ENCODE data around the gene ZDHHC22.

ZDHHC22 gene

DNA sequence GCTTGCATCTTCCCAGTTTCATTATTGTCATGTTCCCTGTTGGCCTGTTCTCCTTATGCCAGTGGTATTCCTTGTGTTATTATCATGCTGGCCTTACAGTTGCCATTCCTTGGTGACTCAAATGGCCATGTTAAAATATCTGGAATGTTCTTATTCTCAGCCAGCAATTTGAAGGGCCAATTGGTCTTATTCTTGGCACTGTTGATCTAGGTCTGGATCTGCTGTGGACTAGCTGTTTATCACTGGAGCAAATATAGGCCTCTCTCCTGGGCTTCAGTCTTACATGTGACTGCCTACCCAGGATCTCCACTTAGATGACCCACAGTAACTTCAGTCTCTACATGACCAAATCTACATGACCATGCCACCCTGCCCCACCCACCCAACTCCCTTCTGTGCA is 38.1 kb downstream of the ZDHHC22 start:
- no peak for DNase-seq (ENCODE audit: low read depth)

DNA sequence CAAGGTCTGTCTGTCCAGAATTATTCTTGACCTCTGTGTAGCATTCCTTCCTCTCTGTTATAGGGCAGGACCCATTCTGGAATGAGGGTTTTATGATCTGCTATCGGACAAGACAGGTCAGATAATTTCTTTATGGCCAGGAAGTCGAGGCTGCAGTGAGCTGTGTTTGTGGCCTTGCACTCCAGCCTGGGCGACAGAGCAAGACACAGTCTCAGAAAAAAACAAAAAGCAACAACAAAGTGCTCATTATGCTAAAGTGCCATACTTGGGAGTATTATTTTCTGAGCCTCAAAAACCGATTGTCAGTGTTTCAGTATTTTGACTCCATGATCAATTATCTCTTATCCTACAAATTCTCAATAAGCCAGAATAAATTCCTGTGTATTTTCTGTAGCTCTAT is 39.4 kb downstream of the ZDHHC22 start:
- no peak for DNase-seq (ENCODE audit: low read depth)

DNA sequence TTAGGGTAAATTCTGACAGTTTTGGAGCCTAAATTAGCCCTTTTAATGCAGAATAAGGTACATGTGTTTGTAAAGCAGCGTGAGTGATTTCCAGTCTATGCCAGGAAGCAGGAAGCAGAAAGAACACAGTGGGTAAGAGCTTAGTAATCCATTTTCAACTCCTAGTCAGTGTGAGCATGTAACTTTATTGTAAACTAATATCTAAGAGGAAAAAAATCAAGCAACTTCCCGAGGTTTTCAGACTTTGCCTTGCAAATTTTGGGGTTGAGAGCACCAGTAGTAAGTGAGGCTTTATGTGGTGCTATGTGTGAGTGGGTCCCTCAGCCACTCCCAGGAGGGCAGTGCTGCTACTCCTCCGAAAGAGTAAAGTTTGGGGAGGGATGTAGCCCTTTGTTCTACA is 40.6 kb downstream of the ZDHHC22 start:
- no peak for DNase-seq (ENCODE audit: low read depth)

DNA sequence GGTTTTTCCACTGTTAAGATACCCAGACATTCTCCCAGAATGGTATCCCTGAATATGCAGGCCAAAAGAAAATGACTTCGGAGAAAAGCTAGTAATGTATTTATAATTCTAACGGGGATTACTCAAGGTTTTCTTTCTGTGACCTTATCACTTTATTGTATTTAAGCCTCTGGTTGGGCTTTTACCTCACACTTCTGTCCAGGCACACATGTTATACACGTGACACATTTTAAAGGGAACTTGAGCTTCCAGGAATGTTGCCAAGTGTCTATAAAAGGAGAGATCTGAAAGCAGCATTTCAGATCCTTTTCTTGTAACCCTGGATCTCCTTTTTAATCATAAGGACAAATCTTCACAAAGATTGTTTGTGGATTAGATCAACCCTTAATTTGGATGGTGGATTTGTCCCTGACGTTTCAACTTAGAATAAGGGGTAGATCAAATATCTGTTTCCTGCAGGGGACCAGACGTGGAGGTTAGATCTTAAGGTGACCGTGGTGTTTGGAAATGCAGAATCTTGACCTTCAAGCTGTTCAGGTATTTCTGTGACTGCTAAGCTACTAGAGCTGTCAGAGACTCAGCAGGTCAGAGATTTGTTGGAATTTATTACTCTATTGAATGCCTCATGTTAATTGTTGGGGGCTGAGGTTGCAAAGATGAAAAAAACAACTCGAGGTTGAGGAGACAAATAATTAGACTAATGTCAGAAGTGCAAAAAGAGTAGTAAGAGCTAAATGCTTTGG is 42.0 kb downstream of the ZDHHC22 start:
- no peak for DNase-seq (ENCODE audit: low read depth)

GRCh38 chr14:77098529-77099353 is 42.9 kb downstream of the ZDHHC22 start:
- no peak for DNase-seq (ENCODE audit: low read depth)

DNA sequence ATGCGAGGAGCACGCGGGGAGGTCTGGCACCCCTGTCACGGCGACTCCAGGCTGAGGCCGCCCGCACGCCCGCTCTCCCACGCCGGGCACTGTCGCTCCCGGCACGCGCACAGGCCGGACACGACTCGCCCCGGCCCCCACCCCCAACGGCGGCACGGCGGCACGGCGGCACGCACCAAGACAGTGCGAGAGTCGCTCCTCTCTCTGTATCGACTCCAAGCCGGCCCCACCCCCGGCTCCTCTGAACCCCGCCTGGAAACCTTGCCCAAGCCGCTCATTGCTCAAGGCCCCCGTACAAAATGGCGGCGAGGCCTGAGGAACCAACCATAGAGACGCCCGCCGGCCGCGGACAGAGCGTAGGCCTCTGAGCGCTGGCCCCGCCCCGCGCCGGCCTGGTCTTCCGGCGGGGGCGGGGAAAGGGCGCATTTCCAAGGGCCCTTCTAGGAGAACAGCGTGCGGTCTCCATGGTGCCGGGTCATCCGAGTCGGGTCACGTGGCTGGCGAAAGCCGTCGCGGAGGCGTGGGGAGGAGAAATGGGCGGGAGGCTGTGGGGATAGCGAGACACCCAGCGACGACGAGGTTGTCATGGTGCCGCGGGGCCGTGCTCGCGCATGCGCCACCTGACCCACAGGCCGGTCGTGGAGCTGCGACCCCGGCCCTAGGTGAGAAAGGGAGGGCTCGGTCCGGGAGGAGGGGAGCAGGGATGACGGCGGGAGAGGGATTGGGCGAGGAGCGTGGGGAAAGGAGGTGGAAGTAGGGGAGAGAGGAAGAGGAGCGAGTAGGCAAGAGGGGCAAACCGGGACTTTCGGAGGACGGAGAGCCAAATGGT is 43.7 kb downstream of the ZDHHC22 start, which contains the start of gene CIPC:
Gene CIPC (plus strand): TSS at position 559 of the 829 bp plus-strand sequence. CDS start 7,451 bp downstream, outside the sequence.
- peak; percentile 98 for DNase-seq (ENCODE audit: low read depth)

- no peak for DNase-seq (ENCODE audit: low read depth)
Measured at GRCh38 chr14:77097006-77097699, 44.4 kb downstream of the ZDHHC22 start.

DNA sequence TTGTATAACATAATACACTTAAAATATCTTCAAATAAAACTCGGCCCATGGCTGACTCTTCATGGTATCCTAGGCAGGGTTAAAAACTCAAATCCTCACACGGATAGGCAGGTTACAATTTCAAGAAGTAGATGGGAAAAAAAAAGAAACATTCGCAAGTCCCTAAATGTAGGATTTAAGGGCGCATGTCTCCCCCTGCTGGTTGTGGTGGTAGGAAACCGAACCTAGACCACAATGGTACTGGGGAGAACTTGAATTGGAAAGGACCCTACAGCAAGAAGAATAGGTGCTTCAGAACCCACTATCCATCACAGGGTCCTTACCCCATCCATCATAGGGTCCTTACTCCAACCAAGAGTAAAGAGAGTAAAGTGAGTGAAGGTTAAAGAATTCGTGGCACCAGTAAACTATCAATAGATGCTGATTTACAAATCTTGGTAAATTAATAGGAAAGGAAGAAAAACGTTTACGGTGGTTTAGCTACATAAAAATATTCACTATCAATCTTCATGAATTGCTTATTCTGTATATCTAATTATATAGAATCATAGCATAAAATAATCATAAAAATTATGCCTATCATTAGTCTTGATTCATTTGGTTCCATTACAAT is 46.8 kb downstream of the ZDHHC22 start:
- DNase-seq (ENCODE audit: low read depth), result peak; percentile 74

DNA sequence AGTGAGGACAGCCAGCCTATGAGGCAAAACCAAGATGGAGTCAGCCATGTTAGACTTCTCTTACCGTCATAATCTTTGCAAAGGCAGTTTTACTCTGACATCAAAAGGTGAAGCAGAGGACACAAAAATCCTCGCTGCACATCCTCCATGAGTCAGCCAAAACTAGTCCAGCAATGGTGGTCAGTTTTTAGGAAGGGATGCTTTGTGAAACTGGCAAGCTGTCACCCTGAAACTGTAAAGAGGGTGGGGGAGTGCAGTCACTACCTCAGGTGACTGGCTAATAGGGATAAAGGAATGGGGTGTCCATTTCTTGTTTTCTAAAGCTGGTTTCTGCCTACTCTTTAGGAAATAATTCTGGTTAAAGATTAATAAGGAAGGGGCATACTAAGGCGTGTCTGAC is 48.9 kb downstream of the ZDHHC22 start:
- DNase-seq (ENCODE audit: low read depth), result no peak

- DNase-seq (ENCODE audit: low read depth), result no peak
Measured at GRCh38 chr14:77091518-77091917, 50.1 kb downstream of the ZDHHC22 start.

- no peak for DNase-seq (ENCODE audit: low read depth)
Measured at GRCh38 chr14:77088645-77089044, 52.9 kb downstream of the ZDHHC22 start.

- no peak for DNase-seq (ENCODE audit: low read depth)
Measured at GRCh38 chr14:77088219-77088618, 53.4 kb downstream of the ZDHHC22 start.

DNA sequence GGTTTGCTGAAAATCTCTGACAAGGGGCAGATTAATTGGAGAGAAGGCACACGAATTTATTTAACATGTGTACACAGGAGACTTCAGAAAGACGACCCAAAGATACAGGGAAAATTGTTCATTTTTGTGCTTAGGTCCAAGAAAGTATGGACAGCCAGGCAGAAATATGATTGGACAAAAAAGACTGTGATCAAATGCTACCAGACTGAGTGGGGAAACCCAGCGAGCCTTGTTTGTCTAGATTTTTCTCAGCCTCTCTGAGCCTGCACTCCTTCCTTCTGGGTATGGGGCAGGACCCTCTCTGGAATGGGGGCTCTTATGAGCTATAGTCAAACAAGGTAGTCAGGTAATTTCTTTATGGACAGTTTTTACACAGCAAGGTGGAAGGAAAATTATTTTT is 54.0 kb downstream of the ZDHHC22 start:
- DNase-seq (ENCODE audit: low read depth), result no peak

- no peak for DNase-seq (ENCODE audit: low read depth)
Measured at GRCh38 chr14:77086951-77087350, 54.6 kb downstream of the ZDHHC22 start.

GRCh38 chr14:77086017-77086727 is 55.4 kb downstream of the ZDHHC22 start:
- DNase-seq (ENCODE audit: low read depth), result no peak

DNA sequence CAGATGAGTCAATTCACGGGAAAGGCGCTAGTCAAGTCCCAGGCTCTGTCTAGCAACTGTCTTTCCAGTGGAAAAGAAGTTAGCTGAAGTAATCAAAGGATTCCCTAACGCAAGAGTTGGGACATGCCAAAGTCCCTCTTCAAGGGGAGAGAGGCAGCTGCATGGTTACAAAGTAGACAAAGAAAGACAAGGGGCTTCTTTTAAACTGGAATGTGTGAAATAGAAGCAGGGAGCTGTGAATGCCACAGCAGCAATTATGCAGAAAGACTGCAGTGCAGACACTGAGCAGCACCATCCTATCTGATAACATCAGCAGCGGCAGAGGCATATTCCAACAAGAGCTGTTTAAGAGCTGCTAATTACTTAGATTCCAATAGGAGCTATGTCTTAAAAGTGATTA is 56.1 kb downstream of the ZDHHC22 start:
- no peak for DNase-seq (ENCODE audit: low read depth)

GRCh38 chr14:77084985-77085384 is 56.6 kb downstream of the ZDHHC22 start:
- no peak for DNase-seq (ENCODE audit: low read depth)

DNA sequence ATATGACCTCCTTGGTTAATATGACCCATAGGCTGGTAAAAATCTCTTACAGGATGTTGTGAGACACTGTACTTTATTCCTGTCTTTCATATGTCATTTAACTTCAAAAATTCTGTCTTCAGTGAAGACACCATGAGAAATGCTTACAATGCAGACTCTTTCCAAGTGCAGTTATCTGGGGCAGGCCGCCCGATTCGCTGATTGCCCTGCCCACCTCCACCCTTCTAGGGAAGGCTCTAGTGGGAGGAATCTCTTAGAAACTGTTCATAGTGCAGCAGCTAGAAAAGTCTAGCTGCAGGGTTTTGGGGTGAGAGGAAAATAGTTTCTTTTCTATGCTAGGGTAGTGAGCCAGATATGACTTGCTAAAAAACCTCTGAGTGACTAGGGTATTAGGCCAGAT is 58.5 kb downstream of the ZDHHC22 start:
- DNase-seq (ENCODE audit: low read depth), result no peak

DNA sequence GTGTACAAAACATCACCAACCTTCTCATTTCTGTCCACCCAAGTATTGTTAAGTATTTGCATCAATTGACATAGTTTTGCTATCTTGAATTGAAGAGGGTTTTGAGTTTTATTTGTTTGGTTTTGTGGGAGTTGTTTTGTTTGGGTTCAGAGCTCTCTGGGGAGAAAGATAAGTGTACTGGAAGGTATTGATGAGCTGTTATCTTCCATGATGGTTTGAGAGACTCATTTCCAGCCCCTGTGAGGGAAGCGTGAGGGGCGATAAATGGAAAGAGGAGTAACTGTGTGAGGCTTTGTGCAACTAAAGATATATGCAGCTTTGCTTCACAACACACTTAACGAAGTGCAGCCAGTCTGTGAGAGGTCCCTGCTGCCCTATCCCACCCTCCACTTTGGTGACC is 59.2 kb downstream of the ZDHHC22 start:
- DNase-seq (ENCODE audit: low read depth), result no peak

All from activated T-cell treated with anti-CD3 and anti-CD28 coated beads for 1 hour (primary cell).